H1 (cell line): ENCODE measurements around the gene HNRNPAB. TPM values are rescaled to one million over a fixed set of nuclear protein-coding genes. Genes with fewer than 3 reads are reported as not detected.

ENCODE experiments used
- CTCF ChIA-PET: fragments of 300-600 bp; sonication (Branson Sonifier 250); formaldehyde crosslinking; loops from one replicate; lab custom pipeline; 2021; ENCODE audit not compliant: partially characterized antibody; lab: Charles Lee
- POLR2A ChIA-PET: fragments of 300-600 bp; sonication (Branson Sonifier 250); formaldehyde crosslinking; loops from one replicate; lab custom pipeline; 2021; ENCODE audit warnings: inconsistent platforms; ENCODE audit not compliant: partially characterized antibody; lab: Charles Lee
- DNase-seq, 2 experiments: peaks; one replicate each; pipeline versions ENCODE4 v3.0.0 to v3.0.0-alpha.2; 2010 to 2022; ENCODE audit warnings: low spot score in 2 of 2, low read depth in 1 of 2, mixed read lengths in 1 of 2
- FAIRE-seq: peaks from 2 replicates; lab custom pipeline; 2011; peaks lifted over from hg19 to GRCh38; lab: Jason Lieb, UNC
- H2AFZ ChIP-seq: 2 replicates; pipeline ENCODE4 v1.8.1; 2012; ENCODE audit warnings: low read length, inconsistent platforms
- H2AK5ac ChIP-seq: 2 replicates; pipeline ENCODE4 v1.6.1; 2013; ENCODE audit warnings: low read depth, low read length
- H2BK120ac ChIP-seq: replicated peaks from 2 replicates; pipeline ENCODE3; 2013; ENCODE audit warnings: low read depth, low read length, inconsistent platforms
- H2BK12ac ChIP-seq: 2 replicates; pipeline ENCODE4 v1.6.1; 2013; ENCODE audit warnings: low read depth, low read length
- H2BK15ac ChIP-seq: 2 replicates; pipeline ENCODE4 v1.6.1; 2013; ENCODE audit warnings: low read length
- H2BK20ac ChIP-seq: 2 replicates; pipeline ENCODE4 v1.6.1; 2013; ENCODE audit warnings: low read length
- H2BK5ac ChIP-seq: 2 replicates; pipeline ENCODE4 v1.6.1; 2013; ENCODE audit warnings: low read depth, low read length
- H3K14ac ChIP-seq: 2 replicates; pipeline ENCODE4 v1.6.1; 2013; ENCODE audit warnings: inconsistent platforms; ENCODE audit not compliant: insufficient read length
- H3K18ac ChIP-seq: 2 replicates; pipeline ENCODE4 v1.6.1; 2013; ENCODE audit warnings: low read length; ENCODE audit errors: extremely low read depth
- H3K23ac ChIP-seq: 2 replicates; pipeline ENCODE4 v1.6.1; 2013; ENCODE audit warnings: inconsistent platforms; ENCODE audit not compliant: insufficient read length
- H3K23me2 ChIP-seq: 2 replicates; pipeline ENCODE4 v1.6.1; 2013; ENCODE audit warnings: low read depth, low read length
- H3K27ac ChIP-seq: 2 replicates; pipeline ENCODE4 v1.6.1; 2011; ENCODE audit warnings: low read depth, low read length, inconsistent platforms
- H3K27me3 ChIP-seq, 4 experiments: replicated peaks in 1 of 4; 1 replicate in 1 of 4; 2 replicates in 3 of 4; pipeline versions ENCODE4 v1.6.1 to v1.8.1; 2011 to 2013; ENCODE audit warnings: low read length in 3 of 4, mild to moderate bottlenecking in 3 of 4, inconsistent platforms in 2 of 4, mixed read lengths in 2 of 4, moderate library complexity in 1 of 4; ENCODE audit not compliant: control insufficient read depth in 3 of 4, insufficient read depth in 3 of 4; ENCODE audit errors: extremely low read depth in 1 of 4
- H3K36me3 ChIP-seq, 4 experiments: 2 replicates each; pipeline versions ENCODE4 v1.6.1 to v1.8.1; 2011 to 2013; ENCODE audit warnings: mild to moderate bottlenecking in 4 of 4, low read length in 3 of 4, moderate library complexity in 2 of 4, control low read depth in 1 of 4, inconsistent platforms in 1 of 4; ENCODE audit not compliant: insufficient read depth in 4 of 4, control insufficient read depth in 2 of 4
- H3K4ac ChIP-seq: replicated peaks from 2 replicates; pipeline ENCODE3; 2013; ENCODE audit warnings: low read length, low read depth, mixed read lengths, inconsistent platforms; ENCODE audit not compliant: insufficient read length
- H3K4me1 ChIP-seq, 4 experiments: replicated peaks in 1 of 4; 1 replicate in 1 of 4; 2 replicates in 3 of 4; pipeline versions ENCODE4 v1.6.1 to v1.8.1; 2011 to 2013; ENCODE audit warnings: low read length in 3 of 4, inconsistent platforms in 2 of 4, mixed read lengths in 1 of 4; ENCODE audit not compliant: insufficient read depth in 4 of 4, control insufficient read depth in 3 of 4
- H3K4me2 ChIP-seq, 2 experiments: 2 replicates each; pipeline versions ENCODE4 v1.6.1 to v1.8.1; 2011 to 2013; ENCODE audit warnings: low read depth in 2 of 2, low read length in 2 of 2, control low read depth in 1 of 2, inconsistent platforms in 1 of 2, mild to moderate bottlenecking in 1 of 2; ENCODE audit not compliant: insufficient read depth in 1 of 2
- H3K4me3 ChIP-seq, 4 experiments: fragments of 200-600, 300-600 bp in 1 of 4; sonication (generic), shearing (Covaris generic), sonication (Bioruptor Twin) in 1 of 4; 2 replicates each; pipeline versions ENCODE4 v1.5.1 to v1.8.1; 2011 to 2016; ENCODE audit warnings: low read length in 4 of 4, low read depth in 3 of 4, control low read depth in 2 of 4, inconsistent platforms in 2 of 4, mild to moderate bottlenecking in 2 of 4, mixed read lengths in 1 of 4, moderate library complexity in 1 of 4; ENCODE audit not compliant: insufficient read depth in 2 of 4; ENCODE audit errors: extremely low read depth in 1 of 4
- H3K56ac ChIP-seq: replicated peaks from 2 replicates; pipeline ENCODE3; 2013; ENCODE audit warnings: low read depth, mild to moderate bottlenecking, mixed read lengths, low read length, inconsistent platforms; ENCODE audit not compliant: insufficient read length
- H3K79me1 ChIP-seq: 2 replicates; pipeline ENCODE4 v1.6.1; 2013; ENCODE audit warnings: low read depth, low read length, control low read depth
- H3K79me2 ChIP-seq, 2 experiments: 2 replicates each; pipeline versions ENCODE4 v1.6.1 to v1.8.1; 2012 to 2013; ENCODE audit warnings: low read length in 2 of 2, mild to moderate bottlenecking in 2 of 2, inconsistent platforms in 1 of 2; ENCODE audit not compliant: insufficient read depth in 2 of 2, control insufficient read depth in 1 of 2
- H3K9ac ChIP-seq, 4 experiments: replicated peaks in 1 of 4; 1 replicate in 1 of 4; 2 replicates in 3 of 4; pipeline versions ENCODE4 v1.6.1 to v1.8.1; 2011 to 2013; ENCODE audit warnings: low read depth in 3 of 4, low read length in 3 of 4, control low read depth in 2 of 4, mild to moderate bottlenecking in 2 of 4, moderate library complexity in 2 of 4, inconsistent platforms in 1 of 4; ENCODE audit errors: extremely low read depth in 1 of 4
- H3K9me3 ChIP-seq, 2 experiments: 2 replicates each; pipeline versions ENCODE4 v1.6.1 to v1.8.1; 2012 to 2013; ENCODE audit warnings: mild to moderate bottlenecking in 2 of 2, moderate library complexity in 2 of 2, control low read depth in 1 of 2, inconsistent platforms in 1 of 2, low read depth in 1 of 2, low read length in 1 of 2, mixed read lengths in 1 of 2; ENCODE audit not compliant: insufficient read depth in 2 of 2
- H4K20me1 ChIP-seq, 2 experiments: replicated peaks in 1 of 2; 2 replicates each; pipeline versions ENCODE3 to v1.8.1; 2011 to 2013; ENCODE audit warnings: inconsistent platforms in 2 of 2, low read length in 2 of 2, mild to moderate bottlenecking in 1 of 2; ENCODE audit not compliant: insufficient read depth in 2 of 2, control insufficient read depth in 1 of 2
- H4K5ac ChIP-seq: 2 replicates; pipeline ENCODE4 v1.6.1; 2013; ENCODE audit warnings: low read length, low read depth, mixed read lengths, inconsistent platforms; ENCODE audit not compliant: insufficient read length
- H4K8ac ChIP-seq: 2 replicates; pipeline ENCODE4 v1.8.0; 2013; ENCODE audit warnings: mild to moderate bottlenecking, moderate library complexity, low read length, inconsistent platforms; ENCODE audit not compliant: insufficient read depth; ENCODE audit errors: extremely low read depth
- H4K91ac ChIP-seq: replicated peaks from 2 replicates; pipeline ENCODE3; 2013; ENCODE audit warnings: low read length, mixed read lengths, inconsistent platforms; ENCODE audit not compliant: insufficient read length
- ASH2L ChIP-seq: fragments of 200-600, 300-600 bp; sonication (generic); IDR thresholded peaks from one replicate; pipeline ENCODE4 v1.7.1; 2017; ENCODE audit warnings: low read length
- POLR2A ChIP-seq, 2 experiments: IDR thresholded peaks; 1 replicate in 1 of 2; 2 replicates in 1 of 2; pipeline ENCODE4 v1.6.1; 2011; ENCODE audit warnings: low read depth in 2 of 2, low read length in 2 of 2, mild to moderate bottlenecking in 2 of 2; ENCODE audit errors: control extremely low read depth in 1 of 2
- POLR2AphosphoS5 ChIP-seq: IDR thresholded peaks from 2 replicates; pipeline ENCODE4 v1.6.1; 2011; ENCODE audit warnings: low read depth, low read length
- SIRT6 ChIP-seq: IDR thresholded peaks from one replicate; pipeline ENCODE4 v1.7.1; 2012; ENCODE audit warnings: low read length, inconsistent platforms
- SP4 ChIP-seq: IDR thresholded peaks from 2 replicates; pipeline ENCODE4 v1.6.1; 2012; ENCODE audit warnings: low read length, inconsistent platforms
- WGBS, 2 experiments: shearing (Covaris generic) in 1 of 2; methylation state at CpG; one replicate each; pipeline versions ENCODE4 v1.1.6 to v1.1.7; 2013 to 2015; ENCODE audit warnings: low lambda C conversion rate in 2 of 2, mixed read lengths in 2 of 2, inconsistent platforms in 1 of 2, low coverage in 1 of 2, missing lambda C conversion rate in 1 of 2; ENCODE audit not compliant: insufficient replicate concordance in 2 of 2, insufficient coverage in 1 of 2, insufficient read length in 1 of 2; ENCODE audit errors: extremely low coverage in 1 of 2, missing lambda C conversion rate in 1 of 2; 5-methylcytosine and 5-hydroxymethylcytosine counted together
- polyA plus RNA-seq, 7 experiments: library from polyadenylated mRNA; depleted of rRNA in 3 of 7; stranded (reverse) in 5 of 7; unstranded in 2 of 7; fragments of >200 nt in 5 of 7; fragments of 200-250 nt in 2 of 7; gene quantifications; 1 replicate in 5 of 7; 2 replicates in 1 of 7; 4 replicates in 1 of 7; pipeline versions ENCODE4 v1.2.1 to v1.2.3, GENCODE V29; 2011 to 2013; ENCODE audit warnings: missing spikeins in 2 of 7, mixed read lengths in 2 of 7
- total RNA-seq: library from RNA; stranded (reverse); fragmentation: NEBNext Ultra II Directional; extraction: Animal tissue kit (Norgen Biotek cat#: 25700); gene quantifications from 2 replicates; pipeline ENCODE4 v1.2.1, GENCODE V29; 2021
- TF ChIP-seq, protein P1 (sequence below): IDR thresholded peaks from 2 replicates; pipeline ENCODE4 v1.6.1; 2012; ENCODE audit warnings: inconsistent platforms

The HNRNPAB gene
- total and polyA plus RNA-seq, 2 of the 8 experiments (the other 6 are each of a cell fraction or from before 2014, with no cell fraction given), result 373 to 563 TPM

DNA sequence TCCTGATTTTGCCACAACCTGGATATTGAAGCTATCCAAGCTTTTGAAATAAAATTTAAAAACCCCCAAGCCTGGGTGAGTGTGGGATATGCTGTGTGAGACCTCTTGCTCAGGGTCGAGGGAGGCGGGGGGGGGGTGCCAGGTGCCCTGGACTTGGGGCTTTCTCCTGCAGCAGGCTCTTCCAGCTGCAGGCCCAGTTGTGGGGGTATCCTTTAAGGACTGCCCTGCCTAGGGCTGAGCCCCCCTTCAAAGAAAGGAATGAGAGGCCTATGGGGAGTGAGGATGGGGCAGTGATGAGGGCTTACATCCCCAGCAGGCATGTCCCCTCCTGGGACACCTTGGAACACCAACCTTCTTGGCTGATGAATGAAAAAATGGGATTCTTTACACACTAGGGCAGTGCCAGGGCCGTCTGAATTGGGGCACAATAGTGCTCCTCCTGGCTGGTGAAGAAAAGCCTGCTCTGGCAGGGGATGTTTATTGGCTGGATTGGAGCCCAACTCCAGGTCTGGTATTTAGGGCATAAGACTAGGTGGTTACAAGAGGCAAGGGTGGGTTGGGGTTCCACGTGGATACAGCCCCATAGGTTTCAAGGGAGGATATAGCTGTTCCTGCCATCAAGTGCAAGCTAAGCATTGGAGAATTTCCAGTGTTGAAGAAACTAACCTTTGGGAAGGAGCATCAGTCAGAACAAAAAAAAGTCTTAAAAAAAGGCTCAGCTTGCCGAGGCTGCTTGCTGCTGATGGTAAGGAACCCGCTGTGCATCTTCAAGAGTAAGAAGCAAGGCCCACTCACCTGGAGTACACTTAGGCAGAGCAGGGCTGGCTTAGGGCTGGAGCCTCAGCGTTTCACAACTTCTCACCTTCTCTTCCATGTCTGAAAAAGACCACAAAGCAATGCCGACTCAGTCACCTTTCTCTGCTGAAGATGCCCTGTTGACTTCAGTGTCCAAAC lies 7.0 kb downstream of the HNRNPAB start:
- Histone ChIP-seq H4K20me1 (peaks cover 49 to 55% of the 10 kb centered on the region in 2 experiments), H3K4me1 (peaks cover 0 to 4% (median 2%) of the 10 kb centered on the region in 4 experiments; a peak in 4 of 7 replicates), H3K27me3 (no peaks in the 10 kb centered on the region), H2AFZ (no peak overlapping the region), H3K23me2 (no peaks in the 10 kb centered on the region; the same call in 1 of the 2 replicates), H3K79me2 (peaks cover 7 to 28% of the 10 kb centered on the region in 2 experiments), H3K4ac (no peak overlapping the region), H2BK12ac (no peak overlapping the region), H3K4me2 (no peak overlapping the region), H3K9ac (no peak overlapping the region), H2AK5ac (no peak overlapping the region), H3K4me3 (no peak overlapping the region), H2BK5ac (no peak overlapping the region), H3K14ac (no peak overlapping the region), H3K23ac (no peak overlapping the region), H3K18ac (no peak overlapping the region), H2BK120ac (no peak overlapping the region), H3K27ac (no peak overlapping the region), H4K8ac (no peak overlapping the region; the same call in 1 of the 2 replicates), H2BK20ac (no peak overlapping the region), H3K9me3 (no peaks in the 10 kb centered on the region), H4K5ac (no peak overlapping the region), H4K91ac (no peak overlapping the region), H3K36me3 (peaks cover 52 to 99% (median 71%) of the 10 kb centered on the region in 4 experiments), H3K56ac (no peak overlapping the region), H2BK15ac (no peak overlapping the region), H3K79me1 (peaks cover 20% of the 10 kb centered on the region)
- TF ChIP-seq ASH2L, result no peak
- TF ChIP-seq SP4, result peak; percentile 51; the same call in 1 of the 2 replicates
- peak; percentile 80 to 81; a peak in 2 of 3 replicates for TF ChIP-seq POLR2A (IDR thresholded peaks at IDR 0.05; ENCODE audit: control extremely low read depth in 1 of 2, low read depth in 2 of 2, low read length in 2 of 2)
- TF ChIP-seq POLR2AphosphoS5, result peak; percentile 85
- TF ChIP-seq, protein P1, sequence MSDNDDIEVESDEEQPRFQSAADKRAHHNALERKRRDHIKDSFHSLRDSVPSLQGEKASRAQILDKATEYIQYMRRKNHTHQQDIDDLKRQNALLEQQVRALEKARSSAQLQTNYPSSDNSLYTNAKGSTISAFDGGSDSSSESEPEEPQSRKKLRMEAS, result no peak
- TF ChIP-seq SIRT6, result peak; percentile 67
- POLR2A ChIA-PET, result interaction anchor here (0.8 to 31.3 kb wide), 8 partner anchors 7 to 155 kb away, joined by 3 to 985 read pairs (median 5); partner anchors contain the start of genes GMCL2, HNRNPAB, NHP2 and PHYKPL
- WGBS, 2 experiments, result 87% methylated on average over 8 of the region's 8 CpGs; no CpG with 5 or more reads in 1 of the 2 experiments
- no peak for DNase-seq
- CTCF ChIA-PET, result interaction anchor here (0.6 to 1.3 kb wide), 6 partner anchors 11 to 673 kb away, joined by 3 to 4 read pairs (median 4); no protein-coding TSS in a partner anchor
- FAIRE-seq, result no peak
